GM21367 (cell line): ENCODE measurements around the gene PDZRN3.

Source experiments
- ATAC-seq: cut with Tn5 transposase; IDR thresholded peaks from one replicate; pipeline ENCODE4 v1.9.1; 2021; ENCODE audit not compliant: unreplicated experiment

PDZRN3 gene

GRCh38 chr3:73529308-73530021 lies 95.3 kb downstream of the PDZRN3 start:
- no peak for ATAC-seq

- ATAC-seq = no peak
Observed at GRCh38 chr3:73525591-73525990, 99.2 kb downstream of the PDZRN3 start.

- no peak for ATAC-seq
Observed at GRCh38 chr3:73523661-73524060, 101.1 kb downstream of the PDZRN3 start.

- ATAC-seq = no peak
Observed at GRCh38 chr3:73521734-73522336, 102.9 kb downstream of the PDZRN3 start.

- no peak for ATAC-seq
Observed at GRCh38 chr3:73520931-73521461, 103.7 kb downstream of the PDZRN3 start.

- no peak for ATAC-seq
Observed at GRCh38 chr3:73516631-73517030, 108.1 kb downstream of the PDZRN3 start.

- ATAC-seq = no peak
Observed at GRCh38 chr3:73513260-73513659, 111.5 kb downstream of the PDZRN3 start.

- no peak for ATAC-seq
Observed at GRCh38 chr3:73511571-73512525, 112.9 kb downstream of the PDZRN3 start.

GRCh38 chr3:73510784-73511183 lies 114.0 kb downstream of the PDZRN3 start:
- ATAC-seq = no peak

- no peak for ATAC-seq
Observed at GRCh38 chr3:73510334-73510733, 114.4 kb downstream of the PDZRN3 start.

- ATAC-seq = no peak
Observed at GRCh38 chr3:73509816-73510215, 114.9 kb downstream of the PDZRN3 start.

- ATAC-seq = no peak
Observed at GRCh38 chr3:73509066-73509465, 115.7 kb downstream of the PDZRN3 start.

GRCh38 chr3:73508330-73508954 lies 116.3 kb downstream of the PDZRN3 start:
- peak; percentile 55 for ATAC-seq

- ATAC-seq = no peak
Observed at GRCh38 chr3:73504852-73505251, 119.9 kb downstream of the PDZRN3 start.

GRCh38 chr3:73504239-73504638 lies 120.5 kb downstream of the PDZRN3 start:
- ATAC-seq = no peak

- peak; percentile 42 for ATAC-seq
Observed at GRCh38 chr3:73503781-73504180, 121.0 kb downstream of the PDZRN3 start.

GRCh38 chr3:73502609-73503583 lies 121.8 kb downstream of the PDZRN3 start:
- ATAC-seq = peak; percentile 67

GRCh38 chr3:73500321-73500720 lies 124.4 kb downstream of the PDZRN3 start:
- ATAC-seq = no peak

- no peak for ATAC-seq
Observed at GRCh38 chr3:73499787-73500186, 125.0 kb downstream of the PDZRN3 start.
